H1 (cell line): ENCODE data around the gene MAGEA8. TPM values are rescaled to one million over a fixed set of nuclear protein-coding genes. Genes with fewer than 3 reads are reported as not detected.

Experiments
- CTCF ChIA-PET: fragments of 300-600 bp; sonication (Branson Sonifier 250); formaldehyde crosslinking; loops from one replicate; lab custom pipeline; 2021; ENCODE audit not compliant: partially characterized antibody; lab: Charles Lee
- POLR2A ChIA-PET: fragments of 300-600 bp; sonication (Branson Sonifier 250); formaldehyde crosslinking; loops from one replicate; lab custom pipeline; 2021; ENCODE audit warnings: inconsistent platforms; ENCODE audit not compliant: partially characterized antibody; lab: Charles Lee
- DNase-seq, 2 experiments: peaks; one replicate each; pipeline versions ENCODE4 v3.0.0 to v3.0.0-alpha.2; 2010 to 2022; ENCODE audit warnings: low spot score in 2 of 2, low read depth in 1 of 2, mixed read lengths in 1 of 2
- FAIRE-seq: peaks from 2 replicates; lab custom pipeline; 2011; peaks lifted over from hg19 to GRCh38; lab: Jason Lieb, UNC
- H2AFZ ChIP-seq: 2 replicates; pipeline ENCODE4 v1.8.1; 2012; ENCODE audit warnings: low read length, inconsistent platforms
- H2AK5ac ChIP-seq: 2 replicates; pipeline ENCODE4 v1.6.1; 2013; ENCODE audit warnings: low read depth, low read length
- H2BK120ac ChIP-seq: replicated peaks from 2 replicates; pipeline ENCODE3; 2013; ENCODE audit warnings: low read depth, low read length, inconsistent platforms
- H2BK12ac ChIP-seq: 2 replicates; pipeline ENCODE4 v1.6.1; 2013; ENCODE audit warnings: low read depth, low read length
- H2BK15ac ChIP-seq: 2 replicates; pipeline ENCODE4 v1.6.1; 2013; ENCODE audit warnings: low read length
- H2BK20ac ChIP-seq: 2 replicates; pipeline ENCODE4 v1.6.1; 2013; ENCODE audit warnings: low read length
- H2BK5ac ChIP-seq: 2 replicates; pipeline ENCODE4 v1.6.1; 2013; ENCODE audit warnings: low read depth, low read length
- H3K14ac ChIP-seq: 2 replicates; pipeline ENCODE4 v1.6.1; 2013; ENCODE audit warnings: inconsistent platforms; ENCODE audit not compliant: insufficient read length
- H3K18ac ChIP-seq: 2 replicates; pipeline ENCODE4 v1.6.1; 2013; ENCODE audit warnings: low read length; ENCODE audit errors: extremely low read depth
- H3K23ac ChIP-seq: 2 replicates; pipeline ENCODE4 v1.6.1; 2013; ENCODE audit warnings: inconsistent platforms; ENCODE audit not compliant: insufficient read length
- H3K23me2 ChIP-seq: 2 replicates; pipeline ENCODE4 v1.6.1; 2013; ENCODE audit warnings: low read depth, low read length
- H3K27ac ChIP-seq: 2 replicates; pipeline ENCODE4 v1.6.1; 2011; ENCODE audit warnings: low read depth, low read length, inconsistent platforms
- H3K27me3 ChIP-seq, 4 experiments: replicated peaks in 1 of 4; 1 replicate in 1 of 4; 2 replicates in 3 of 4; pipeline versions ENCODE4 v1.6.1 to v1.8.1; 2011 to 2013; ENCODE audit warnings: low read length in 3 of 4, mild to moderate bottlenecking in 3 of 4, inconsistent platforms in 2 of 4, mixed read lengths in 2 of 4, moderate library complexity in 1 of 4; ENCODE audit not compliant: control insufficient read depth in 3 of 4, insufficient read depth in 3 of 4; ENCODE audit errors: extremely low read depth in 1 of 4
- H3K36me3 ChIP-seq, 4 experiments: 2 replicates each; pipeline versions ENCODE4 v1.6.1 to v1.8.1; 2011 to 2013; ENCODE audit warnings: mild to moderate bottlenecking in 4 of 4, low read length in 3 of 4, moderate library complexity in 2 of 4, control low read depth in 1 of 4, inconsistent platforms in 1 of 4; ENCODE audit not compliant: insufficient read depth in 4 of 4, control insufficient read depth in 2 of 4
- H3K4ac ChIP-seq: replicated peaks from 2 replicates; pipeline ENCODE3; 2013; ENCODE audit warnings: low read length, low read depth, mixed read lengths, inconsistent platforms; ENCODE audit not compliant: insufficient read length
- H3K4me1 ChIP-seq, 4 experiments: replicated peaks in 1 of 4; 1 replicate in 1 of 4; 2 replicates in 3 of 4; pipeline versions ENCODE4 v1.6.1 to v1.8.1; 2011 to 2013; ENCODE audit warnings: low read length in 3 of 4, inconsistent platforms in 2 of 4, mixed read lengths in 1 of 4; ENCODE audit not compliant: insufficient read depth in 4 of 4, control insufficient read depth in 3 of 4
- H3K4me2 ChIP-seq, 2 experiments: 2 replicates each; pipeline versions ENCODE4 v1.6.1 to v1.8.1; 2011 to 2013; ENCODE audit warnings: low read depth in 2 of 2, low read length in 2 of 2, control low read depth in 1 of 2, inconsistent platforms in 1 of 2, mild to moderate bottlenecking in 1 of 2; ENCODE audit not compliant: insufficient read depth in 1 of 2
- H3K4me3 ChIP-seq, 4 experiments: fragments of 200-600, 300-600 bp in 1 of 4; sonication (generic), shearing (Covaris generic), sonication (Bioruptor Twin) in 1 of 4; 2 replicates each; pipeline versions ENCODE4 v1.5.1 to v1.8.1; 2011 to 2016; ENCODE audit warnings: low read length in 4 of 4, low read depth in 3 of 4, control low read depth in 2 of 4, inconsistent platforms in 2 of 4, mild to moderate bottlenecking in 2 of 4, mixed read lengths in 1 of 4, moderate library complexity in 1 of 4; ENCODE audit not compliant: insufficient read depth in 2 of 4; ENCODE audit errors: extremely low read depth in 1 of 4
- H3K56ac ChIP-seq: replicated peaks from 2 replicates; pipeline ENCODE3; 2013; ENCODE audit warnings: low read depth, mild to moderate bottlenecking, mixed read lengths, low read length, inconsistent platforms; ENCODE audit not compliant: insufficient read length
- H3K79me1 ChIP-seq: 2 replicates; pipeline ENCODE4 v1.6.1; 2013; ENCODE audit warnings: low read depth, low read length, control low read depth
- H3K79me2 ChIP-seq, 2 experiments: 2 replicates each; pipeline versions ENCODE4 v1.6.1 to v1.8.1; 2012 to 2013; ENCODE audit warnings: low read length in 2 of 2, mild to moderate bottlenecking in 2 of 2, inconsistent platforms in 1 of 2; ENCODE audit not compliant: insufficient read depth in 2 of 2, control insufficient read depth in 1 of 2
- H3K9ac ChIP-seq, 4 experiments: replicated peaks in 1 of 4; 1 replicate in 1 of 4; 2 replicates in 3 of 4; pipeline versions ENCODE4 v1.6.1 to v1.8.1; 2011 to 2013; ENCODE audit warnings: low read depth in 3 of 4, low read length in 3 of 4, control low read depth in 2 of 4, mild to moderate bottlenecking in 2 of 4, moderate library complexity in 2 of 4, inconsistent platforms in 1 of 4; ENCODE audit errors: extremely low read depth in 1 of 4
- H3K9me3 ChIP-seq, 2 experiments: 2 replicates each; pipeline versions ENCODE4 v1.6.1 to v1.8.1; 2012 to 2013; ENCODE audit warnings: mild to moderate bottlenecking in 2 of 2, moderate library complexity in 2 of 2, control low read depth in 1 of 2, inconsistent platforms in 1 of 2, low read depth in 1 of 2, low read length in 1 of 2, mixed read lengths in 1 of 2; ENCODE audit not compliant: insufficient read depth in 2 of 2
- H4K20me1 ChIP-seq, 2 experiments: replicated peaks in 1 of 2; 2 replicates each; pipeline versions ENCODE3 to v1.8.1; 2011 to 2013; ENCODE audit warnings: inconsistent platforms in 2 of 2, low read length in 2 of 2, mild to moderate bottlenecking in 1 of 2; ENCODE audit not compliant: insufficient read depth in 2 of 2, control insufficient read depth in 1 of 2
- H4K5ac ChIP-seq: 2 replicates; pipeline ENCODE4 v1.6.1; 2013; ENCODE audit warnings: low read length, low read depth, mixed read lengths, inconsistent platforms; ENCODE audit not compliant: insufficient read length
- H4K8ac ChIP-seq: 2 replicates; pipeline ENCODE4 v1.8.0; 2013; ENCODE audit warnings: mild to moderate bottlenecking, moderate library complexity, low read length, inconsistent platforms; ENCODE audit not compliant: insufficient read depth; ENCODE audit errors: extremely low read depth
- H4K91ac ChIP-seq: replicated peaks from 2 replicates; pipeline ENCODE3; 2013; ENCODE audit warnings: low read length, mixed read lengths, inconsistent platforms; ENCODE audit not compliant: insufficient read length
- JUN ChIP-seq: IDR thresholded peaks from 2 replicates; pipeline ENCODE4 v1.6.1; 2011; ENCODE audit warnings: low read depth, mild to moderate bottlenecking, improper control_type of control experiment, low read length
- WGBS, 2 experiments: shearing (Covaris generic) in 1 of 2; methylation state at CpG; one replicate each; pipeline versions ENCODE4 v1.1.6 to v1.1.7; 2013 to 2015; ENCODE audit warnings: low lambda C conversion rate in 2 of 2, mixed read lengths in 2 of 2, inconsistent platforms in 1 of 2, low coverage in 1 of 2, missing lambda C conversion rate in 1 of 2; ENCODE audit not compliant: insufficient replicate concordance in 2 of 2, insufficient coverage in 1 of 2, insufficient read length in 1 of 2; ENCODE audit errors: extremely low coverage in 1 of 2, missing lambda C conversion rate in 1 of 2; 5-methylcytosine and 5-hydroxymethylcytosine counted together
- polyA plus RNA-seq, 7 experiments: library from polyadenylated mRNA; depleted of rRNA in 3 of 7; stranded (reverse) in 5 of 7; unstranded in 2 of 7; fragments of >200 nt in 5 of 7; fragments of 200-250 nt in 2 of 7; gene quantifications; 1 replicate in 5 of 7; 2 replicates in 1 of 7; 4 replicates in 1 of 7; pipeline versions ENCODE4 v1.2.1 to v1.2.3, GENCODE V29; 2011 to 2013; ENCODE audit warnings: missing spikeins in 2 of 7, mixed read lengths in 2 of 7
- total RNA-seq: library from RNA; stranded (reverse); fragmentation: NEBNext Ultra II Directional; extraction: Animal tissue kit (Norgen Biotek cat#: 25700); gene quantifications from 2 replicates; pipeline ENCODE4 v1.2.1, GENCODE V29; 2021

The MAGEA8 gene
- total and polyA plus RNA-seq, 2 of the 8 experiments (the other 6 are each of a cell fraction or from before 2014, with no cell fraction given) = not detected

- Histone ChIP-seq H3K36me3 (no peaks in the 10 kb centered on the region), H2AK5ac (no peak overlapping the region), H4K20me1 (no peaks in the 10 kb centered on the region), H3K27ac (no peak overlapping the region), H3K18ac (no peak overlapping the region), H2BK15ac (no peak overlapping the region), H3K4me1 (no peaks in the 10 kb centered on the region), H3K4me2 (no peak overlapping the region), H4K5ac (no peak overlapping the region), H3K9ac (no peak overlapping the region), H4K8ac (no peak overlapping the region), H3K4ac (no peak overlapping the region), H3K56ac (no peak overlapping the region), H3K4me3 (no peak overlapping the region), H3K79me2 (no peaks in the 10 kb centered on the region), H3K9me3 (no peaks in the 10 kb centered on the region), H2BK20ac (no peak overlapping the region), H3K27me3 (no peaks in the 10 kb centered on the region), H2BK5ac (no peak overlapping the region), H4K91ac (no peak overlapping the region), H2BK12ac (no peak overlapping the region), H3K79me1 (no peaks in the 10 kb centered on the region), H3K23me2 (no peaks in the 10 kb centered on the region), H3K14ac (no peak overlapping the region), H2BK120ac (no peak overlapping the region), H2AFZ (no peak overlapping the region), H3K23ac (no peak overlapping the region)
- no peak for DNase-seq
- ChIA-PET POLR2A (no interaction called here), CTCF (interaction anchor here (0.6 kb wide), 1 partner anchor 645 kb away, joined by 3 read pairs; no protein-coding TSS in a partner anchor)
- FAIRE-seq = no peak
- WGBS, 2 experiments = 82% methylated on average over 9 of the region's 9 CpGs; no CpG with 5 or more reads in 1 of the 2 experiments
- TF ChIP-seq JUN = no peak
Observed at GRCh38 chrX:149910178-149910695, 29.3 kb downstream of the MAGEA8 start.
